Panc1 (cell line): ENCODE results near the gene TFF1. TPM values are rescaled to one million over a fixed set of nuclear protein-coding genes. Genes with fewer than 3 reads are reported as not detected.

Experiments used
- ATAC-seq: fragments of 200-7000 bp; cut with Tn5 transposase; 2 replicates; pipeline ENCODE4 v1.9.1; 2020; ENCODE audit warnings: mild to moderate bottlenecking, moderate library complexity
- BruUV-seq: library from RNA; stranded (reverse); fragments of 400-500 nt; replicated peaks from 2 replicates; lab custom pipeline; 2021; lab: Mats Ljungman, UMichigan
- CTCF ChIA-PET: fragments of 300-600 bp; sonication (Branson Sonifier 250); formaldehyde crosslinking; loops from one replicate; lab custom pipeline; 2022; ENCODE audit warnings: antibody characterized with exemption; lab: Charles Lee
- POLR2A ChIA-PET: fragments of 300-600 bp; sonication (Branson Sonifier 250); formaldehyde crosslinking; loops from one replicate; lab custom pipeline; 2022; ENCODE audit warnings: antibody characterized with exemption; lab: Charles Lee
- DNase-seq: peaks from one replicate; pipeline ENCODE4 v3.0.0-alpha.2; 2010; ENCODE audit warnings: low read depth, low spot score
- H3K27ac ChIP-seq: 2 replicates; pipeline ENCODE4 v1.5.1; 2011; ENCODE audit warnings: mild to moderate bottlenecking, low read length, inconsistent platforms
- H3K27me3 ChIP-seq: fragments of 200-500 bp; sonication (Bioruptor generic); 2 replicates; pipeline ENCODE4 v1.6.0; 2014; ENCODE audit warnings: low read length, inconsistent platforms; ENCODE audit not compliant: control insufficient read depth, insufficient read depth
- H3K36me3 ChIP-seq: fragments of 200-500 bp; sonication (Bioruptor generic); 2 replicates; pipeline ENCODE4 v1.5.1; 2014; ENCODE audit warnings: inconsistent platforms, mild to moderate bottlenecking, low read length, moderate library complexity; ENCODE audit not compliant: control insufficient read depth, insufficient read depth
- H3K4me1 ChIP-seq: 2 replicates; pipeline ENCODE4 v1.5.1; 2011; ENCODE audit warnings: inconsistent platforms, mild to moderate bottlenecking, low read length, moderate library complexity; ENCODE audit not compliant: control insufficient read depth, insufficient read depth
- H3K4me3 ChIP-seq, 2 experiments: 2 replicates each; pipeline ENCODE4 v1.5.1; 2011 to 2012; ENCODE audit warnings: low read depth in 2 of 2, low read length in 2 of 2, mild to moderate bottlenecking in 2 of 2, inconsistent platforms in 1 of 2, moderate library complexity in 1 of 2
- H3K9me3 ChIP-seq: fragments of 200-500 bp; sonication (Bioruptor generic); 2 replicates; pipeline ENCODE4 v1.5.1; 2014; ENCODE audit warnings: low read depth, mild to moderate bottlenecking, inconsistent platforms, low read length, moderate library complexity; ENCODE audit not compliant: control insufficient read depth, insufficient read depth
- POLR2AphosphoS5 ChIP-seq: IDR thresholded peaks from 2 replicates; pipeline ENCODE4 v1.6.1; 2012; ENCODE audit warnings: mild to moderate bottlenecking, low read depth, low read length, moderate library complexity
- SIN3A ChIP-seq: IDR thresholded peaks from 2 replicates; pipeline ENCODE4 v1.6.1; 2012; ENCODE audit warnings: low read depth, mild to moderate bottlenecking, low read length, moderate library complexity, borderline replicate concordance; ENCODE audit not compliant: insufficient read depth
- TCF7L2 ChIP-seq: IDR thresholded peaks from 2 replicates; pipeline ENCODE4 v1.6.1; 2011; ENCODE audit warnings: mild to moderate bottlenecking, low read depth, low read length, inconsistent platforms
- in situ Hi-C: cut with HindIII; loops from 2 replicates; pipeline ENCODE4 v1.10.0; 2016; ENCODE audit warnings: low sequenced_read_pairs, low pct_unique_long_range_greater_than_20kb
- intact Hi-C: fragments of 100-400 bp; cut with micrococcal nuclease; formaldehyde crosslinking; loops from one replicate; pipeline ENCODE4 v1.10.0; 2022; ENCODE audit not compliant: unreplicated experiment
- total RNA-seq: library from RNA; stranded (reverse); gene quantifications from one replicate; pipeline ENCODE4 v1.2.1, GENCODE V29; 2021; ENCODE audit not compliant: unreplicated experiment
- TF ChIP-seq, protein P1 (sequence below): fragments of 450-650 bp; IDR thresholded peaks from 2 replicates; pipeline ENCODE4 v1.5.1; 2017; ENCODE audit warnings: mild to moderate bottlenecking
- TF ChIP-seq, protein P2 (sequence below), 2 experiments: IDR thresholded peaks; 2 replicates each; pipeline ENCODE4 v1.6.1; 2011 to 2012; ENCODE audit warnings: low read depth in 2 of 2, control low read depth in 1 of 2, low read length in 1 of 2, mild to moderate bottlenecking in 1 of 2, moderate library complexity in 1 of 2; ENCODE audit not compliant: insufficient read depth in 1 of 2

The TFF1 gene
- total RNA-seq, 1 experiment from 2014 or later: 0.36 TPM

- Histone ChIP-seq H3K27ac (peak within 1 kb of the TSS; percentile 82), H3K27me3 (no peaks in the 10 kb centered on the region), H3K4me1 (peaks cover 33% of the 10 kb centered on the region), H3K4me3 (no peak within 1 kb of the TSS), H3K36me3 (no peaks in the 10 kb centered on the region), H3K9me3 (no peaks in the 10 kb centered on the region)
- DNase-seq (no peak), ATAC-seq (peak; percentile 73)
- intact Hi-C loops: no loop called here
- in situ Hi-C loops: no loop called here
- TF ChIP-seq, protein P1, sequence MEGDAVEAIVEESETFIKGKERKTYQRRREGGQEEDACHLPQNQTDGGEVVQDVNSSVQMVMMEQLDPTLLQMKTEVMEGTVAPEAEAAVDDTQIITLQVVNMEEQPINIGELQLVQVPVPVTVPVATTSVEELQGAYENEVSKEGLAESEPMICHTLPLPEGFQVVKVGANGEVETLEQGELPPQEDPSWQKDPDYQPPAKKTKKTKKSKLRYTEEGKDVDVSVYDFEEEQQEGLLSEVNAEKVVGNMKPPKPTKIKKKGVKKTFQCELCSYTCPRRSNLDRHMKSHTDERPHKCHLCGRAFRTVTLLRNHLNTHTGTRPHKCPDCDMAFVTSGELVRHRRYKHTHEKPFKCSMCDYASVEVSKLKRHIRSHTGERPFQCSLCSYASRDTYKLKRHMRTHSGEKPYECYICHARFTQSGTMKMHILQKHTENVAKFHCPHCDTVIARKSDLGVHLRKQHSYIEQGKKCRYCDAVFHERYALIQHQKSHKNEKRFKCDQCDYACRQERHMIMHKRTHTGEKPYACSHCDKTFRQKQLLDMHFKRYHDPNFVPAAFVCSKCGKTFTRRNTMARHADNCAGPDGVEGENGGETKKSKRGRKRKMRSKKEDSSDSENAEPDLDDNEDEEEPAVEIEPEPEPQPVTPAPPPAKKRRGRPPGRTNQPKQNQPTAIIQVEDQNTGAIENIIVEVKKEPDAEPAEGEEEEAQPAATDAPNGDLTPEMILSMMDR: no peak
- TF ChIP-seq SIN3A (no peak), POLR2AphosphoS5 (no peak), TCF7L2 (no peak; the same call in 1 of the 2 replicates)
- TF ChIP-seq, protein P2, sequence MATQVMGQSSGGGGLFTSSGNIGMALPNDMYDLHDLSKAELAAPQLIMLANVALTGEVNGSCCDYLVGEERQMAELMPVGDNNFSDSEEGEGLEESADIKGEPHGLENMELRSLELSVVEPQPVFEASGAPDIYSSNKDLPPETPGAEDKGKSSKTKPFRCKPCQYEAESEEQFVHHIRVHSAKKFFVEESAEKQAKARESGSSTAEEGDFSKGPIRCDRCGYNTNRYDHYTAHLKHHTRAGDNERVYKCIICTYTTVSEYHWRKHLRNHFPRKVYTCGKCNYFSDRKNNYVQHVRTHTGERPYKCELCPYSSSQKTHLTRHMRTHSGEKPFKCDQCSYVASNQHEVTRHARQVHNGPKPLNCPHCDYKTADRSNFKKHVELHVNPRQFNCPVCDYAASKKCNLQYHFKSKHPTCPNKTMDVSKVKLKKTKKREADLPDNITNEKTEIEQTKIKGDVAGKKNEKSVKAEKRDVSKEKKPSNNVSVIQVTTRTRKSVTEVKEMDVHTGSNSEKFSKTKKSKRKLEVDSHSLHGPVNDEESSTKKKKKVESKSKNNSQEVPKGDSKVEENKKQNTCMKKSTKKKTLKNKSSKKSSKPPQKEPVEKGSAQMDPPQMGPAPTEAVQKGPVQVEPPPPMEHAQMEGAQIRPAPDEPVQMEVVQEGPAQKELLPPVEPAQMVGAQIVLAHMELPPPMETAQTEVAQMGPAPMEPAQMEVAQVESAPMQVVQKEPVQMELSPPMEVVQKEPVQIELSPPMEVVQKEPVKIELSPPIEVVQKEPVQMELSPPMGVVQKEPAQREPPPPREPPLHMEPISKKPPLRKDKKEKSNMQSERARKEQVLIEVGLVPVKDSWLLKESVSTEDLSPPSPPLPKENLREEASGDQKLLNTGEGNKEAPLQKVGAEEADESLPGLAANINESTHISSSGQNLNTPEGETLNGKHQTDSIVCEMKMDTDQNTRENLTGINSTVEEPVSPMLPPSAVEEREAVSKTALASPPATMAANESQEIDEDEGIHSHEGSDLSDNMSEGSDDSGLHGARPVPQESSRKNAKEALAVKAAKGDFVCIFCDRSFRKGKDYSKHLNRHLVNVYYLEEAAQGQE (IDR thresholded peaks at IDR 0.05; ENCODE audit: insufficient read depth in 1 of 2, low read depth in 2 of 2, low read length in 1 of 2): no peak
- CTCF ChIA-PET: no interaction called here
- no TSS peak for BruUV-seq
- POLR2A ChIA-PET: no interaction called here
Observed at GRCh38 chr21:42315296-42315891, 50.9 kb downstream of the TFF1 start, which contains the start of gene TFF3. Gene TFF3 (minus strand): TSS chr21:42315409. CDS start chr21:42315374, 35 bp downstream.

GRCh38 chr21:42314616-42315295, 51.6 kb downstream of the TFF1 start:
- ATAC-seq (no peak), DNase-seq (no peak)
- Histone ChIP-seq H3K27me3 (no peaks in the 10 kb centered on the region), H3K9me3 (no peaks in the 10 kb centered on the region), H3K36me3 (no peaks in the 10 kb centered on the region), H3K27ac (peak overlapping the region; percentile 82), H3K4me1 (peaks cover 33% of the 10 kb centered on the region), H3K4me3 (no peak overlapping the region)
- ChIA-PET POLR2A (no interaction called here), CTCF (no interaction called here)
- intact Hi-C loops (no loop called here), in situ Hi-C loops (no loop called here)
- TF ChIP-seq, protein P1: no peak
- TF ChIP-seq POLR2AphosphoS5: no peak
- peak; percentile 21; the same call in 1 of the 2 replicates for TF ChIP-seq TCF7L2
- no peak for TF ChIP-seq SIN3A
- BruUV-seq: no TSS peak
